Endothelial cell of umbilical vein (primary cell): ENCODE measurements around the gene SHOX.

ENCODE experiments used
- CTCF ChIP-seq, 2 donors: IDR thresholded peaks; 1 replicate in 1 of 2; 2 replicates in 1 of 2; pipeline ENCODE4 v1.5.1; 2011; ENCODE audit warnings: low read length in 2 of 2, mild to moderate bottlenecking in 2 of 2, moderate library complexity in 2 of 2, control low read depth in 1 of 2, inconsistent platforms in 1 of 2, low read depth in 1 of 2; ENCODE audit not compliant: insufficient read depth in 1 of 2; ENCODE audit errors: extremely low read depth in 1 of 2
- EZH2 ChIP-seq: IDR thresholded peaks from 2 replicates; pipeline ENCODE4 v1.6.1; 2012; ENCODE audit warnings: borderline replicate concordance, low read depth, mild to moderate bottlenecking, moderate library complexity, low read length, inconsistent platforms; ENCODE audit not compliant: severe bottlenecking
- FOS ChIP-seq: IDR thresholded peaks from 2 replicates; pipeline ENCODE4 v1.6.1; 2011; ENCODE audit warnings: mild to moderate bottlenecking, low read length, moderate library complexity, borderline replicate concordance; ENCODE audit not compliant: insufficient read depth
- GATA2 ChIP-seq: IDR thresholded peaks from 2 replicates; pipeline ENCODE4 v1.7.0; 2011; ENCODE audit warnings: low read depth, mild to moderate bottlenecking, moderate library complexity, mixed read lengths, low read length; ENCODE audit not compliant: insufficient read length, insufficient read depth
- JUN ChIP-seq: IDR thresholded peaks from 2 replicates; pipeline ENCODE4 v1.6.1; 2011; ENCODE audit warnings: borderline replicate concordance, low read depth; ENCODE audit not compliant: insufficient read length, insufficient read depth
- MYC ChIP-seq: IDR thresholded peaks from one replicate; pipeline ENCODE4 v1.6.1; 2011; ENCODE audit warnings: mild to moderate bottlenecking, low read depth, low read length
- POLR2A ChIP-seq: IDR thresholded peaks from 2 replicates; pipeline ENCODE4 v1.6.1; 2012; ENCODE audit warnings: low read depth, mild to moderate bottlenecking, control low read depth, low read length
- POLR2AphosphoS5 ChIP-seq: IDR thresholded peaks from 2 replicates; pipeline ENCODE4 v1.6.1; 2012; ENCODE audit warnings: low read depth, mild to moderate bottlenecking, control low read depth, low read length, moderate library complexity; ENCODE audit not compliant: insufficient read depth
- TF ChIP-seq, protein P1 (sequence below): IDR thresholded peaks from 2 replicates; pipeline ENCODE4 v1.6.1; 2011; ENCODE audit not compliant: insufficient read depth, insufficient read length

- TF ChIP-seq GATA2 (no peak), POLR2AphosphoS5 (no peak), FOS (no peak), CTCF (IDR thresholded peaks at IDR 0.05; ENCODE audit: extremely low read depth in 1 of 2, insufficient read depth in 1 of 2, low read depth in 1 of 2, low read length in 2 of 2) (no peak), JUN (no peak), POLR2A (no peak), EZH2 (no peak), MYC (no peak)
- TF ChIP-seq, protein P1, sequence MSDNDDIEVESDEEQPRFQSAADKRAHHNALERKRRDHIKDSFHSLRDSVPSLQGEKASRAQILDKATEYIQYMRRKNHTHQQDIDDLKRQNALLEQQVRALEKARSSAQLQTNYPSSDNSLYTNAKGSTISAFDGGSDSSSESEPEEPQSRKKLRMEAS: no peak
Measured at GRCh38 chrX:661154-661553, 30.6 kb downstream of the SHOX start.
